Smooth muscle cell (in vitro differentiated cells): ENCODE results near the gene STX2. TPM values are rescaled to one million over a fixed set of nuclear protein-coding genes. Genes with fewer than 3 reads are reported as not detected.

Experiments used
- DNase-seq: peaks from one replicate; lab custom pipeline; 2025; ENCODE audit not compliant: unreplicated experiment; lab: John Stamatoyannopoulos, UW
- H2AFZ ChIP-seq: fragments of 200-600 bp; sonication (generic); 2 replicates; pipeline ENCODE4 v1.6.0; 2016; ENCODE audit warnings: antibody characterized with exemption, low read depth, mild to moderate bottlenecking
- H3F3A ChIP-seq: fragments of 200-600 bp; sonication (generic); 2 replicates; pipeline ENCODE4 v1.6.0; 2017; ENCODE audit warnings: antibody characterized with exemption, low read depth
- H3K27ac ChIP-seq: fragments of 200-600 bp; sonication (generic); 2 replicates; pipeline ENCODE4 v1.5.1; 2016; ENCODE audit warnings: low read depth, mild to moderate bottlenecking
- H3K27me3 ChIP-seq: fragments of 200-600 bp; sonication (generic); 2 replicates; pipeline ENCODE4 v1.6.1; 2016; ENCODE audit warnings: low read depth, mild to moderate bottlenecking
- H3K36me3 ChIP-seq: fragments of 200-600 bp; sonication (generic); 2 replicates; pipeline ENCODE4 v1.5.1; 2016; ENCODE audit warnings: low read depth
- H3K4me1 ChIP-seq: fragments of 200-600 bp; sonication (generic); 2 replicates; pipeline ENCODE4 v1.5.1; 2016; ENCODE audit warnings: low read depth
- H3K4me2 ChIP-seq: fragments of 200-600 bp; sonication (generic); 2 replicates; pipeline ENCODE4 v1.6.0; 2016; ENCODE audit warnings: mild to moderate bottlenecking
- H3K4me3 ChIP-seq: fragments of 200-600 bp; sonication (generic); 2 replicates; pipeline ENCODE4 v1.5.1; 2016; ENCODE audit warnings: mild to moderate bottlenecking
- H3K79me2 ChIP-seq: fragments of 200-600 bp; sonication (generic); 2 replicates; pipeline ENCODE4 v1.6.0; 2016; ENCODE audit warnings: low read depth, mild to moderate bottlenecking
- H3K9ac ChIP-seq: fragments of 200-600 bp; sonication (generic); 2 replicates; pipeline ENCODE4 v1.6.0; 2016; ENCODE audit warnings: low read depth
- H3K9me3 ChIP-seq: fragments of 200-600 bp; sonication (generic); replicated peaks from 2 replicates; pipeline ENCODE4 v1.5.1; 2016; ENCODE audit warnings: low read depth
- H4K20me1 ChIP-seq: fragments of 200-600 bp; sonication (generic); 2 replicates; pipeline ENCODE4 v1.6.0; 2016; ENCODE audit warnings: low read depth
- WGBS: methylation state at CpG from one replicate; pipeline ENCODE4 v1.1.7; 2016; ENCODE audit warnings: low lambda C conversion rate; 5-methylcytosine and 5-hydroxymethylcytosine counted together
- polyA plus RNA-seq: library from polyadenylated mRNA; unstranded; fragments of >200 nt; fragmentation: Nextera tagmentation; extraction: Ambion mirVana; gene quantifications from 2 replicates; pipeline ENCODE4 v1.2.1, GENCODE V29; 2016
- total RNA-seq: library from RNA; depleted of rRNA; stranded (reverse); fragments of >200 nt; gene quantifications from 2 replicates; pipeline ENCODE4 v1.2.3, GENCODE V29; 2014
- TF ChIP-seq, protein P1 (sequence below): fragments of 200-600 bp; sonication (generic); IDR thresholded peaks from 2 replicates; pipeline ENCODE4 v1.5.1; 2017; ENCODE audit warnings: borderline replicate concordance, mild to moderate bottlenecking, antibody characterized with exemption; ENCODE audit not compliant: insufficient read depth, poor library complexity, severe bottlenecking

STX2 gene
- total and polyA plus RNA-seq, 2 experiments from 2014 or later: 25.3 to 32.8 TPM

DNA sequence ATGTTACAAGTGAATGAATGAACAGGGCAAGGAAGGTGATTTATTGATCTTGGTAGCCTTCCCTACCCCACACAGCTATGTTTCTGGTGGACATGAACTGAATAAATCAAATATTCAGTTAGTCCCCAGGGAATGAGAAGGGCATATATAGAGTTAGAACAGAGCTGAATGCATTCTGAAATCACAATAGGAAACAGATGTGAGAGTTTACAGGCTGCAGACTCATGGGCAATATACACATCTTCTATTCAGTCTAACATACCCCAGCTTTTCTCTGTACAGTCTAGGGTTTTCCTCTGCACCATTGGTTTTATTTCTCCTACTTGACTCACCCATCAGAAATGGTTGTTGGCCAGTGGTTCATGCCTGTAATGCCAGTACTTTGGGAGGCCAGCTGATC, 7.3 kb upstream of the STX2 start:
- no peak overlapping the region for H3K4me3 ChIP-seq
- no peaks in the 10 kb centered on the region for H3K4me1 ChIP-seq
- DNase-seq: no peak
- H3K36me3 ChIP-seq: no peaks in the 10 kb centered on the region
- H4K20me1 ChIP-seq: no peaks in the 10 kb centered on the region
- H3K79me2 ChIP-seq: no peaks in the 10 kb centered on the region
- peak overlapping the region; percentile 10 for H3K4me2 ChIP-seq
- H3K27me3 ChIP-seq: no peaks in the 10 kb centered on the region
- no peak overlapping the region for H3K9ac ChIP-seq
- no peak overlapping the region for H2AFZ ChIP-seq
- TF ChIP-seq, protein P1, sequence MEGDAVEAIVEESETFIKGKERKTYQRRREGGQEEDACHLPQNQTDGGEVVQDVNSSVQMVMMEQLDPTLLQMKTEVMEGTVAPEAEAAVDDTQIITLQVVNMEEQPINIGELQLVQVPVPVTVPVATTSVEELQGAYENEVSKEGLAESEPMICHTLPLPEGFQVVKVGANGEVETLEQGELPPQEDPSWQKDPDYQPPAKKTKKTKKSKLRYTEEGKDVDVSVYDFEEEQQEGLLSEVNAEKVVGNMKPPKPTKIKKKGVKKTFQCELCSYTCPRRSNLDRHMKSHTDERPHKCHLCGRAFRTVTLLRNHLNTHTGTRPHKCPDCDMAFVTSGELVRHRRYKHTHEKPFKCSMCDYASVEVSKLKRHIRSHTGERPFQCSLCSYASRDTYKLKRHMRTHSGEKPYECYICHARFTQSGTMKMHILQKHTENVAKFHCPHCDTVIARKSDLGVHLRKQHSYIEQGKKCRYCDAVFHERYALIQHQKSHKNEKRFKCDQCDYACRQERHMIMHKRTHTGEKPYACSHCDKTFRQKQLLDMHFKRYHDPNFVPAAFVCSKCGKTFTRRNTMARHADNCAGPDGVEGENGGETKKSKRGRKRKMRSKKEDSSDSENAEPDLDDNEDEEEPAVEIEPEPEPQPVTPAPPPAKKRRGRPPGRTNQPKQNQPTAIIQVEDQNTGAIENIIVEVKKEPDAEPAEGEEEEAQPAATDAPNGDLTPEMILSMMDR: no peak
- no peak overlapping the region for H3K27ac ChIP-seq
- H3F3A ChIP-seq: peaks cover 19% of the 10 kb centered on the region
- no peaks in the 10 kb centered on the region for H3K9me3 ChIP-seq

DNA sequence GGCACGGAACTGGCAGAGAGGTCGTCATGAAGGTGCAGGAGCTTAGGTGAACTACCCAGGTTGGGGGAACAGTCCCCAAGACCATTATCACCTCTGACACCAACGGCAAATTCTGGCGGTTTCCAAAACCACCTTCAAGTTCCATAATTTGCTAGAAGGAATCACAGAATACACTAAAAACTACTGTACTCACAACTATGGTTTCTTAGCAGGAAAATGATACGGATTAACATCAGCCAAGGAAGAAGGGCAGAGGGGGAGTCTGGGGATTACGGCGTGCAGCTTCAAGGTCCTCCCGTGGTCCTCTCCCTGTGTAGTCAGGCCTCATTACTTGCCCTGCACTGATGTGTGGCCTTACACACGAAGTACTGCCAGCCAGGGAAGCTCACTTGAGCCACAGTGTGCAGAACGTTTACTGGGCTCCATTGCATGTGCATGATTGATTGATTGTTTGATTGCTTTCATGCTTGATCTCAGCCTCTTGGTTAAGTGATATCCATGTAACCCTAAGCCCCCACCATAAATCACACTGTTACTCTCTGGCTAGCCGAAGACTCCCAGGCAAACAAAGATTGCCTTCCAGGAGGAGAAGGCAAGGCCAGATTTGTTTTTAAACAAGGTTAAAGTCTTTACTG, 837 bp upstream of the STX2 start:
- Histone ChIP-seq H3K36me3 (no peaks in the 10 kb centered on the region), H3K4me2 (peak overlapping the region; percentile 91), H3K27me3 (no peaks in the 10 kb centered on the region), H2AFZ (peak overlapping the region; percentile 97), H3F3A (no peaks in the 10 kb centered on the region), H4K20me1 (peaks cover 34% of the 10 kb centered on the region), H3K4me3 (no peak overlapping the region), H3K27ac (no peak overlapping the region), H3K4me1 (peaks cover 4% of the 10 kb centered on the region), H3K79me2 (peaks cover 38% of the 10 kb centered on the region), H3K9ac (no peak overlapping the region), H3K9me3 (no peaks in the 10 kb centered on the region)
- no peak for DNase-seq
- 75% methylated on average over 11 of the region's 11 CpGs for WGBS
- TF ChIP-seq, protein P1: no peak

DNA sequence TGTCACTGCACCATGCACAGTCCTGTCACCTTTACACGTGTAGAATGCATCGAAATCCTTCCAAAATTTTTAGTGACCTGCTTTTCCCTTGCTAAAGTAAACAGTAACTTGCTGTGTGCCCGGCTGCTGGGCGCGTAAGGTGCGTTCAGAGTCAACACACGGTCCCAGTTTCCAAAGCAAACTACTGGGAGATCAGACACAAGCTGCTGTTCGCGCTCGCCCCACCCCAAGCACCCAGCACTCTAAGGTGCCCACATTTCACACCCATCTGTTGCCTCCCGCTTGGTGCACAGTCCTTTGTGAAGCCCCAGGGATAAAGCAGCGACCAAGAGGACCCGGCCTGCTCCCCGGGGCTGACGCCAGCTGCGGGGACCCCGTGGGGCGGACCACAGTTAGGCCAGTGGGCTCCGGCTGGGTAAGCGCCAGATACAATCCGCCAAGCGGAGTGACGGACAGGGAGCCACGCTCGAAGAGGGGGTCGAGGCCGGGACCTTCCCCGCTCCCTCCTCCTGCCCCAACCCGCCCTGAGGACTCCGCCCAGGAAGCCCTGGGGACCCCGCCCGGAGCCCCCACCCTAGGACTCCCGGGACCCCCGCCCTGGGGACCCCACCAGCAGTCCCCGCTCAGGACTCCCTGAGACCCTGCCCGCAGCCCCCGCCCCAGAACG, 633 bp downstream of the STX2 start:
- Histone ChIP-seq H2AFZ (peak overlapping the region; percentile 10), H3K4me2 (peak overlapping the region; percentile 86), H3K9ac (peak overlapping the region; percentile 78), H4K20me1 (peaks cover 48% of the 10 kb centered on the region), H3K79me2 (peaks cover 52% of the 10 kb centered on the region), H3K4me1 (peaks cover 4% of the 10 kb centered on the region), H3F3A (no peaks in the 10 kb centered on the region), H3K9me3 (no peaks in the 10 kb centered on the region), H3K36me3 (no peaks in the 10 kb centered on the region), H3K4me3 (peak overlapping the region; percentile 57), H3K27ac (no peak overlapping the region), H3K27me3 (no peaks in the 10 kb centered on the region)
- WGBS: 6% methylated on average over 24 of the region's 38 CpGs
- TF ChIP-seq, protein P1: no peak
- no peak for DNase-seq
